ENCODE results near the gene ELOVL7. TPM values are rescaled to one million over a fixed set of nuclear protein-coding genes. Genes with fewer than 3 reads are reported as not detected.

The ELOVL7 gene
- total RNA-seq: under 0.01 and 0.11 TPM in 2 replicates

GRCh38 chr5:60843936-60844905 is at the start of gene ELOVL7:
Gene ELOVL7 (minus strand): TSS chr5:60844269. CDS start chr5:60787397, 56,872 bp downstream.

Other genes starting within 250 kb of the ELOVL7 start
- 4.2 and 20.7 TPM in 2 replicates for gene DEPDC1B, start 144.1 kb downstream of the ELOVL7 start, total RNA-seq
- 21.4 and 25.8 TPM in 2 replicates for gene ERCC8, start 100.8 kb upstream of the ELOVL7 start, total RNA-seq
- 39.1 and 44.2 TPM in 2 replicates for gene NDUFAF2, start 100.9 kb upstream of the ELOVL7 start, total RNA-seq

Data from uterine smooth muscle cell (primary cell).